Measurements from ENCODE around the gene SUPT7L. TPM values are rescaled to one million over a fixed set of nuclear protein-coding genes. Genes with fewer than 3 reads are reported as not detected.
A peak's percentile ranks its signal among the peaks of the same experiment; 100 is the strongest.

SUPT7L gene
- total RNA-seq, 4 donors from 2014 or later, result 18.5 to 23.1 (median 20.7) TPM

DNA sequence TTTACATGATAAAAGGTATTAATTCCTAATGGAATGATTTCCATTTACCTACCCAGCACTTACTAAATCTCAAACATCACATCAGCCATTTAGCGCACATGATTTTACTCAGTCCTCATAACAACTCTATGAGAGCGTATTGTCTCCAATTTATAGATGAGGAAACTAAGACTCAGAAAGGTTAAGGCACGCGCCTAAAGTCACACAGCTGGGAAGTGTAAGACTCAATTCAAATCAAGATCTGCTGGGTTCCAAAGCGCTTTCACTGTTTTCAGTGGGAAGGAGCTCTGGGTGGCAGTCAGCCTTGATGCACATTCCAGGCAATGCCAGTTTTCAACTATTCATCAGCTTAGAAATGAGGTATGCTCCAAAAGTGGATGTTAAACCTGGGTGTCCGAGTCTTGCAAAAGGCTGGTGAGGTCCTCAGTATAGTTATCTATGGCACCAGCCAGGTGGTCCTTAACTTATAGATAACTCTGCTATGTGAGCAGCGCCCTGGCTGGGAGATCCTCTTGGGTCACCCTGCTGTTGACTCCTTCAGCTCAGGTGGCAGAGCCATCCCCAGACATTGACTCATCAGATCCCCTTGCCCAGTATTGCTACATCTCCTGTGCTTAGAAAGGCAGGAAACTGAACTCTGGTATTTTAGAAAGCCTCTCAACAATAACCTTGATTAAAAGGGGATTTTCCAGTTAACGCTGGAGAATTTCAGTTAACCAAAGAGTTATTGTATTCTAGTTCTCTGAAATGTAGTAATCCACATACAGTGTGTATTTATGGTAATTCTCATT is 47.4 kb upstream of the SUPT7L start:
- Histone ChIP-seq H3K4me1 (peaks cover 41 to 50% (median 46%) of the 10 kb centered on the region in 4 donors), H3K9me3 (no peaks in the 10 kb centered on the region), H3K36me3 (no peaks in the 10 kb centered on the region), H3K27ac (replicated peaks in 1 of 4) (peak overlapping the region in 1 of 4 donors; percentile 91), H3K27me3 (no peaks in the 10 kb centered on the region), H3K4me3 (no peak overlapping the region)
- TF ChIP-seq POLR2AphosphoS5 (IDR thresholded peaks at IDR 0.05), result no peak
- TF ChIP-seq, protein P1, sequence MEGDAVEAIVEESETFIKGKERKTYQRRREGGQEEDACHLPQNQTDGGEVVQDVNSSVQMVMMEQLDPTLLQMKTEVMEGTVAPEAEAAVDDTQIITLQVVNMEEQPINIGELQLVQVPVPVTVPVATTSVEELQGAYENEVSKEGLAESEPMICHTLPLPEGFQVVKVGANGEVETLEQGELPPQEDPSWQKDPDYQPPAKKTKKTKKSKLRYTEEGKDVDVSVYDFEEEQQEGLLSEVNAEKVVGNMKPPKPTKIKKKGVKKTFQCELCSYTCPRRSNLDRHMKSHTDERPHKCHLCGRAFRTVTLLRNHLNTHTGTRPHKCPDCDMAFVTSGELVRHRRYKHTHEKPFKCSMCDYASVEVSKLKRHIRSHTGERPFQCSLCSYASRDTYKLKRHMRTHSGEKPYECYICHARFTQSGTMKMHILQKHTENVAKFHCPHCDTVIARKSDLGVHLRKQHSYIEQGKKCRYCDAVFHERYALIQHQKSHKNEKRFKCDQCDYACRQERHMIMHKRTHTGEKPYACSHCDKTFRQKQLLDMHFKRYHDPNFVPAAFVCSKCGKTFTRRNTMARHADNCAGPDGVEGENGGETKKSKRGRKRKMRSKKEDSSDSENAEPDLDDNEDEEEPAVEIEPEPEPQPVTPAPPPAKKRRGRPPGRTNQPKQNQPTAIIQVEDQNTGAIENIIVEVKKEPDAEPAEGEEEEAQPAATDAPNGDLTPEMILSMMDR (IDR thresholded peaks at IDR 0.05), result no peak
- TF ChIP-seq POLR2A (IDR thresholded peaks at IDR 0.05; ENCODE audit: low read depth), result no peak
- TF ChIP-seq EP300 (IDR thresholded peaks at IDR 0.05), result no peak
- 89% methylated on average over 7 of the region's 8 CpGs for WGBS
- intact Hi-C loops (cut with DNase I), result no loop called here
- peak; percentile 53 for DNase-seq (ENCODE audit: extremely low spot score)

DNA sequence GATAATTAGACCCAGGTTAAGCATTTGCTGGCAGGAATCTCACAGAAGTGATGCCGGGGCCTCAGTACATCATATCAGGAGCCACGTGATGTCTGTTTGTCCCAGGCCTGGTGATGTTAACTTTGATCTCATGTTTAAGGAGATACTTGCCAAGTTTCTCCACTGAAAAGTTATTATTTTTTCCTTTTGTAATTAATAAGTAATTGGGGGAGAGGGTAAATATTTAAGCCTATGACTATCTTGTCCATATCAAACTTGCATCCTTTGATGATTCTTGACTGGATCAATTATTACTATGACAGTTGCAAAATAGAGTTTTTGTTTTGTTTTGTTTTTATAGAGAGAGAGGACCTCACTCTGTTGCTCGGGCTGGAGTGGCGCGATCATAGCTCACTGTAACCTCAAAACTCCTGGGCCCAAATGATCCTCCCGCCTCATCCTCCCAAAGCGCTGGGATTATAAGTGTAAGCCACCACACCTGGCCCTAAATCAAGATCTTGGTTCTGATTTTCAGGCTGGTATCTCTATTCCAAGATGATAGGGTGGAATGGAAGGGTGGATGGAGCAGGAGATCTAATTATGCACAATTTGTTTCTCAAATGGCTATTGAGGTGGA is 46.7 kb upstream of the SUPT7L start:
- WGBS, result 84% methylated on average over 7 of the region's 7 CpGs
- no peak for TF ChIP-seq POLR2A (IDR thresholded peaks at IDR 0.05; ENCODE audit: low read depth)
- TF ChIP-seq POLR2AphosphoS5 (IDR thresholded peaks at IDR 0.05), result no peak
- TF ChIP-seq, protein P1 (IDR thresholded peaks at IDR 0.05), result no peak
- no peak for TF ChIP-seq EP300 (IDR thresholded peaks at IDR 0.05)
- Histone ChIP-seq H3K4me3 (no peak overlapping the region), H3K36me3 (no peaks in the 10 kb centered on the region), H3K27ac (replicated peaks in 1 of 4) (peak overlapping the region in 3 of 4 donors; percentile 81 to 91 (median 88)), H3K4me1 (peaks cover 41 to 50% (median 47%) of the 10 kb centered on the region in 4 donors), H3K27me3 (no peaks in the 10 kb centered on the region), H3K9me3 (no peaks in the 10 kb centered on the region)
- no peak for DNase-seq (ENCODE audit: extremely low spot score)
- intact Hi-C loops (cut with DNase I), result loop anchor here (5.0 to 10.0 kb wide), 3 partner anchors 62 to 115 kb away; partner anchors contain the start of gene MRPL33

DNA sequence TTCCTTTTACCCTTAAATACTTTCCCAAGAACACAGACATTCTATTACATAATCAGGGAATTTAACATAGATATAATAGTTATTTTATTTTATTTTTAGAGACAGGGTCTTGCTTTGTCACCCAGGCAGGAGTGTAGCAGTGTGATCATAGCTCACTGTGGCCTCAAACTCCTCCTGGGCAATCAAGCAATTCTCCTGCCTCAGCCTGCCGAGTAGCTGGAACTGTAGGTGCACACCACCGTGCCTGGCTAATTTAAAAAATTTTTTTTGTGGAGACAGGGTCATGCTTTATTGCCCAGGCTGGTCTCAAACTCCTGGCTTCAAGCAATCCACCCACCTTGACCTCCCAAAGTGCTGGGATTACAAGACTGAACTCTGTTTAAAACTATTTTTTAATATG is 45.9 kb upstream of the SUPT7L start:
- Histone ChIP-seq H3K4me1 (peaks cover 39 to 50% (median 45%) of the 10 kb centered on the region in 4 donors), H3K4me3 (no peak overlapping the region), H3K27me3 (no peaks in the 10 kb centered on the region), H3K27ac (replicated peaks in 1 of 4) (peak overlapping the region; percentile 81 to 91 (median 89)), H3K9me3 (no peaks in the 10 kb centered on the region), H3K36me3 (no peaks in the 10 kb centered on the region)
- WGBS, result 70% methylated on average over 2 of the region's 2 CpGs
- TF ChIP-seq POLR2A (IDR thresholded peaks at IDR 0.05; ENCODE audit: low read depth), result no peak
- no peak for TF ChIP-seq POLR2AphosphoS5 (IDR thresholded peaks at IDR 0.05)
- TF ChIP-seq, protein P1 (IDR thresholded peaks at IDR 0.05), result no peak
- TF ChIP-seq EP300 (IDR thresholded peaks at IDR 0.05), result no peak
- intact Hi-C loops (cut with DNase I), result loop anchor here (5.0 to 10.0 kb wide), 3 partner anchors 63 to 115 kb away; partner anchors contain the start of gene MRPL33
- DNase-seq (ENCODE audit: extremely low spot score), result no peak

DNA sequence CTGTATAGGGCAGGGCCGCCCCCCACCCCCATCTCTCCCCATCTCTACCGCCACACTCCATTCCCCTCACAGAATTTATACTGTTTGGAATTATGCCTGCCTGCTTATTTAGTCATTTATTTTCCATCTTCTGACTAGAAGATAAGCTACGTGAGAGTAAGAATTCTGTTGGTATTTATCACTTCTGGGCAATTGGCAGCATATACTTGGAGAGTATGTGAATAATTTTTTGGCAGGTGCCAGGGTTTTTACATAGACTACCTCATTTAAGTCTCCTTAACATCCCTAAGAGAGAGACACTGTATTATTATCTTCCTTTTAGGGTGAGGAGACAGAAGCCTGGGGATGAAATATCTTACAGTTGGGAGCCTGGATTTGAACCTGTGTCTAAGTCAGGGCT is 45.3 kb upstream of the SUPT7L start:
- Histone ChIP-seq H3K4me1 (peaks cover 43 to 56% (median 52%) of the 10 kb centered on the region in 4 donors), H3K9me3 (no peaks in the 10 kb centered on the region)

More for the DNA sequence above, 45.3 kb upstream of the SUPT7L start:
- DNase-seq (ENCODE audit: extremely low spot score), result no peak
- intact Hi-C loops (cut with DNase I), result loop anchor here (5.0 to 10.0 kb wide), 3 partner anchors 64 to 116 kb away; partner anchors contain the start of gene MRPL33
- Histone ChIP-seq H3K4me3 (no peak overlapping the region), H3K36me3 (no peaks in the 10 kb centered on the region), H3K27ac (replicated peaks in 1 of 4) (peak overlapping the region; percentile 81 to 91 (median 89)), H3K27me3 (no peaks in the 10 kb centered on the region)
- TF ChIP-seq, protein P1 (IDR thresholded peaks at IDR 0.05), result no peak
- TF ChIP-seq POLR2A (IDR thresholded peaks at IDR 0.05; ENCODE audit: low read depth) (no peak), POLR2AphosphoS5 (IDR thresholded peaks at IDR 0.05) (no peak), EP300 (IDR thresholded peaks at IDR 0.05) (no peak)
- 63% methylated on average over 3 of the region's 3 CpGs for WGBS

All from esophagus muscularis mucosa (tissue), 4 donors.